Measurements from ENCODE around the gene ANKRD13B.

DNA sequence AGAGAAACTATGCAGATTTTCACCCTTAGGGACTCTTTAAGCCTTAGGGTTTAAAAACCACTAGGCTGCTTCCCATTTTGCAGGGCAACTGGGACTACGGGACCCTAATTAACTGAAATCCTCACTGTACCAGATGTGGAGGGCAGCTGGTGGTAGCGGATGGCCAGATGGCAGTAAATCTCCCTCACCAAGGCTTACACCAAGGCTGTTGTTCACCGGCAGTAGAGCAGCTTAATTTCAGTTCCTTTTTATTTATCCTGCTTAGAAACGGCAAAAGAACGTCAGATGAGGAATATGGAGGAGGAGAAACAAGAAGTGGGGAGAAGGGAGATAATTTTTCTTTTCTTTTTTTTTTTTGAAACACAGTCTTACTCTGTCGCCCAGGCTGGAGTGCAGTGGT is 32.6 kb upstream of the ANKRD13B start:
- TF ChIP-seq CTCF (IDR thresholded peaks at IDR 0.05), result no peak
- no peak for TF ChIP-seq POLR2A (IDR thresholded peaks at IDR 0.05)
